ENCODE measurements around the gene TMEM138. TPM values are rescaled to one million over a fixed set of nuclear protein-coding genes. Genes with fewer than 3 reads are reported as not detected.

TMEM138 gene
- total RNA-seq, 1 experiment from 2014 or later, result 43.6 TPM

- Histone ChIP-seq H3K79me1 (ENCODE audit: insufficient read depth, low read depth, low read length, poor library complexity, severe bottlenecking) (no peaks in the 10 kb centered on the region), H3K27ac (ENCODE audit: insufficient read length, low read depth, low read length) (no peak overlapping the region), H3K4me1 (ENCODE audit: insufficient read depth, low read length) (no peaks in the 10 kb centered on the region), H3K27me3 (ENCODE audit: insufficient read depth, low read length) (no peaks in the 10 kb centered on the region), H3K23me2 (ENCODE audit: insufficient read length, low read depth, low read length, poor library complexity, severe bottlenecking) (no peaks in the 10 kb centered on the region), H3K4me2 (ENCODE audit: insufficient read depth, insufficient read length, low read length) (no peak overlapping the region), H3K56ac (ENCODE audit: insufficient read length, low read depth, low read length) (no peak overlapping the region), H2BK120ac (ENCODE audit: low read depth, low read length, poor library complexity, severe bottlenecking) (no peak overlapping the region), H4K8ac (replicated peaks; ENCODE audit: insufficient read length, low read depth, low read length) (no peak overlapping the region), H2BK12ac (ENCODE audit: insufficient read length, low read depth, low read length) (no peak overlapping the region), H3K9ac (ENCODE audit: extremely low read depth, insufficient read length, low read length) (no peak overlapping the region), H4K20me1 (ENCODE audit: control insufficient read depth, insufficient read depth, insufficient read length) (no peaks in the 10 kb centered on the region), H3K18ac (ENCODE audit: insufficient read length, low read depth, low read length) (no peak overlapping the region), H3K23ac (ENCODE audit: insufficient read length, low read depth, low read length) (no peak overlapping the region), H4K5ac (ENCODE audit: insufficient read length, low read depth, low read length) (no peak overlapping the region), H2BK15ac (ENCODE audit: low read depth, low read length) (no peak overlapping the region), H4K91ac (ENCODE audit: insufficient read length, low read depth, low read length) (no peak overlapping the region), H3K9me3 (ENCODE audit: control insufficient read depth, low read depth, low read length) (peaks cover 15% of the 10 kb centered on the region), H2AK5ac (ENCODE audit: insufficient read length, low read length) (no peak overlapping the region), H2BK20ac (ENCODE audit: low read depth, low read length, poor library complexity, severe bottlenecking) (no peak overlapping the region), H3K4ac (ENCODE audit: low read depth, low read length) (no peak overlapping the region), H3K79me2 (ENCODE audit: insufficient read depth, low read length) (no peaks in the 10 kb centered on the region), H2AFZ (ENCODE audit: low read length) (no peak overlapping the region), H3K14ac (ENCODE audit: insufficient read depth, low read length) (no peak overlapping the region), H3T11ph (ENCODE audit: low read length) (no peak overlapping the region), H2BK5ac (ENCODE audit: insufficient read length, low read length) (no peak overlapping the region)
- Mint-ChIP-seq H3K4me3 (no peak overlapping the region), H3K27ac (no peak overlapping the region), H3K36me3 (ENCODE audit: insufficient read depth in 1 of 3, low read depth in 3 of 3) (peaks cover 70 to 88% (median 88%) of the 10 kb centered on the region in 3 experiments), H3K9me3 (peaks cover 33 to 41% of the 10 kb centered on the region in 2 experiments), H3K27me3 (ENCODE audit: low read depth) (no peaks in the 10 kb centered on the region), H3K4me1 (peaks cover 2 to 8% of the 10 kb centered on the region in 2 experiments; a peak in 3 of 4 replicates)
- no peak for TF ChIP-seq CTCF (conservative IDR thresholded peaks at IDR 0.05)
- DNase-seq, result no peak
- no CpG with 5 or more reads among the region's 8 CpGs for WGBS (ENCODE audit: extremely low coverage, insufficient read length, low lambda C conversion rate)
Observed at GRCh38 chr11:61372659-61373420, 10.7 kb downstream of the TMEM138 start.
